ENCODE data around the gene PCF11.

PCF11 gene

GRCh38 chr11:83170865-83171264 is 13.9 kb downstream of the PCF11 start:
- TF ChIP-seq, protein P1, sequence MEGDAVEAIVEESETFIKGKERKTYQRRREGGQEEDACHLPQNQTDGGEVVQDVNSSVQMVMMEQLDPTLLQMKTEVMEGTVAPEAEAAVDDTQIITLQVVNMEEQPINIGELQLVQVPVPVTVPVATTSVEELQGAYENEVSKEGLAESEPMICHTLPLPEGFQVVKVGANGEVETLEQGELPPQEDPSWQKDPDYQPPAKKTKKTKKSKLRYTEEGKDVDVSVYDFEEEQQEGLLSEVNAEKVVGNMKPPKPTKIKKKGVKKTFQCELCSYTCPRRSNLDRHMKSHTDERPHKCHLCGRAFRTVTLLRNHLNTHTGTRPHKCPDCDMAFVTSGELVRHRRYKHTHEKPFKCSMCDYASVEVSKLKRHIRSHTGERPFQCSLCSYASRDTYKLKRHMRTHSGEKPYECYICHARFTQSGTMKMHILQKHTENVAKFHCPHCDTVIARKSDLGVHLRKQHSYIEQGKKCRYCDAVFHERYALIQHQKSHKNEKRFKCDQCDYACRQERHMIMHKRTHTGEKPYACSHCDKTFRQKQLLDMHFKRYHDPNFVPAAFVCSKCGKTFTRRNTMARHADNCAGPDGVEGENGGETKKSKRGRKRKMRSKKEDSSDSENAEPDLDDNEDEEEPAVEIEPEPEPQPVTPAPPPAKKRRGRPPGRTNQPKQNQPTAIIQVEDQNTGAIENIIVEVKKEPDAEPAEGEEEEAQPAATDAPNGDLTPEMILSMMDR (conservative IDR thresholded peaks at IDR 0.05; ENCODE audit: control insufficient read depth, insufficient read depth, low read depth, low read length): no peak
- no peak for DNase-seq (ENCODE audit: low read depth)
- no peak overlapping the region for H3K4me3 ChIP-seq (ENCODE audit: control insufficient read depth, low read depth, low read length)

DNA sequence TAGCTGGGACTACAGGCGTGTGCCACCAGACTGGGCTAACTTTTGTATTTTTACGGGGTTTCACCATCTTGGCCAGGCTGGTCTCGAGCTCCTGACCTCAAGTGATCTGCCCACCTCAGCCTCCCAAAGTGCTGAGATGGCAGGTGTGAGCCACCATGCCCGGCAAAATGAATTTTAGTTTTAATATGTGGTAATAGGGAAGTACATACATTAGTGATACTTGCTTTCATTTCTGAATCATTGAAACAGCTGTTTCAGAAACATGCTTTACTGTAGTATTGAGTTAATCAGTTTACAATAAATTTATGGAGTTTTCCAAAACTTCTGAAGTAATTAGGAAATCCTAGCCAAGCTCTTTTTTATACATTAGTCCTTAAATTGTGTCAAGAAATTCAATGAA is 15.6 kb downstream of the PCF11 start:
- H3K4me3 ChIP-seq (ENCODE audit: control insufficient read depth, low read depth, low read length): no peak overlapping the region
- TF ChIP-seq, protein P1 (conservative IDR thresholded peaks at IDR 0.05; ENCODE audit: control insufficient read depth, insufficient read depth, low read depth, low read length): no peak
- DNase-seq (ENCODE audit: low read depth): no peak

- H3K4me3 ChIP-seq (ENCODE audit: control insufficient read depth, low read depth, low read length): no peak overlapping the region
- DNase-seq (ENCODE audit: low read depth): no peak
- TF ChIP-seq, protein P1 (conservative IDR thresholded peaks at IDR 0.05; ENCODE audit: control insufficient read depth, insufficient read depth, low read depth, low read length): no peak
Measured at GRCh38 chr11:83174008-83174407, 17.1 kb downstream of the PCF11 start.

- DNase-seq (ENCODE audit: low read depth): no peak
- TF ChIP-seq, protein P1 (conservative IDR thresholded peaks at IDR 0.05; ENCODE audit: control insufficient read depth, insufficient read depth, low read depth, low read length): no peak
- H3K4me3 ChIP-seq (ENCODE audit: control insufficient read depth, low read depth, low read length): no peak overlapping the region
Measured at GRCh38 chr11:83175815-83176214, 18.9 kb downstream of the PCF11 start.

GRCh38 chr11:83181815-83182214 is 24.9 kb downstream of the PCF11 start:
- DNase-seq (ENCODE audit: low read depth): no peak
- TF ChIP-seq, protein P1 (conservative IDR thresholded peaks at IDR 0.05; ENCODE audit: control insufficient read depth, insufficient read depth, low read depth, low read length): no peak
- H3K4me3 ChIP-seq (ENCODE audit: control insufficient read depth, low read depth, low read length): no peak overlapping the region

DNA sequence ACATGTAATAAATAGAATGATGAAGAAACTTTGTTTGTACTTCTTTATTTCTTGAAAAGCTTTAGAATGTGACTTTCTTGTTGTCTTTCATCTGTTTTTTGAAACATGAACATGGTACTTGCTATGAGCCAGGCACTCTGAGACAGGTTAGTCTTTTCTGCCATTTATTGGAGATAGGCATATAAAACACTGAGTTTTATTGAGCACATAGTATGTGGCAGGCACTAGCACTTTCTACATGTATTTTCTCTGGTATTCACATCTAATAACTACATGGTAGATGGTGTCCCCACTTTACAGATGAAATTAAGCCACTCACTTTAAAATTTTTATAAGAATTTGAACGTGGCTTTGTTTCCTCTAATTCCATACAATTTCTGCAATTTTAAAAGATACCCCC is 28.8 kb downstream of the PCF11 start:
- DNase-seq (ENCODE audit: low read depth): no peak
- H3K4me3 ChIP-seq (ENCODE audit: control insufficient read depth, low read depth, low read length): no peak overlapping the region
- TF ChIP-seq, protein P1 (conservative IDR thresholded peaks at IDR 0.05; ENCODE audit: control insufficient read depth, insufficient read depth, low read depth, low read length): no peak

- TF ChIP-seq, protein P1 (conservative IDR thresholded peaks at IDR 0.05; ENCODE audit: control insufficient read depth, insufficient read depth, low read depth, low read length): no peak
- no peak for DNase-seq (ENCODE audit: low read depth)
- H3K4me3 ChIP-seq (ENCODE audit: control insufficient read depth, low read depth, low read length): no peak overlapping the region
Measured at GRCh38 chr11:83187465-83187864, 30.5 kb downstream of the PCF11 start.

All from fibroblast of mammary gland (primary cell).